ENCODE results near the gene MRPS9.

Gene MRPS9

GRCh38 chr2:105121434-105121833, 83.6 kb downstream of the MRPS9 start:
- CTCF ChIA-PET = interaction anchor here (0.7 kb wide), 1 partner anchor 227 kb away, joined by 3 read pairs; no protein-coding TSS in a partner anchor
- H3K4me3 Mint-ChIP-seq = no peak overlapping the region
- no peaks in the 10 kb centered on the region for H3K36me3 Mint-ChIP-seq
- no peak overlapping the region for H3K27ac Mint-ChIP-seq
- H3K4me1 Mint-ChIP-seq = no peaks in the 10 kb centered on the region
- DNase-seq = no peak
- H3K27me3 Mint-ChIP-seq = peaks cover 6% of the 10 kb centered on the region
- H3K9me3 Mint-ChIP-seq = no peaks in the 10 kb centered on the region

- peaks cover 6% of the 10 kb centered on the region for H3K27me3 Mint-ChIP-seq
- DNase-seq = no peak
- H3K9me3 Mint-ChIP-seq = no peaks in the 10 kb centered on the region
- H3K4me3 Mint-ChIP-seq = no peak overlapping the region
- H3K4me1 Mint-ChIP-seq = no peaks in the 10 kb centered on the region
- CTCF ChIA-PET = interaction anchor here (1.2 kb wide), 1 partner anchor 56 kb away, joined by 3 read pairs; no protein-coding TSS in a partner anchor
- H3K27ac Mint-ChIP-seq = no peak overlapping the region
- H3K36me3 Mint-ChIP-seq = no peaks in the 10 kb centered on the region
Observed at GRCh38 chr2:105125428-105125827, 87.6 kb downstream of the MRPS9 start.

- Mint-ChIP-seq H3K27ac (no peak overlapping the region), H3K9me3 (no peaks in the 10 kb centered on the region), H3K4me1 (no peaks in the 10 kb centered on the region), H3K4me3 (no peak overlapping the region), H3K27me3 (peaks cover 6% of the 10 kb centered on the region), H3K36me3 (no peaks in the 10 kb centered on the region)
- CTCF ChIA-PET = no interaction called here
- DNase-seq = no peak
Observed at GRCh38 chr2:105125920-105126319, 88.1 kb downstream of the MRPS9 start.

- H3K27me3 Mint-ChIP-seq = peaks cover 6% of the 10 kb centered on the region
- no peaks in the 10 kb centered on the region for H3K36me3 Mint-ChIP-seq
- H3K4me1 Mint-ChIP-seq = no peaks in the 10 kb centered on the region
- DNase-seq = no peak
- H3K9me3 Mint-ChIP-seq = no peaks in the 10 kb centered on the region
- no peak overlapping the region for H3K27ac Mint-ChIP-seq
- CTCF ChIA-PET = no interaction called here
- no peak overlapping the region for H3K4me3 Mint-ChIP-seq
Observed at GRCh38 chr2:105126336-105126735, 88.5 kb downstream of the MRPS9 start.

DNA sequence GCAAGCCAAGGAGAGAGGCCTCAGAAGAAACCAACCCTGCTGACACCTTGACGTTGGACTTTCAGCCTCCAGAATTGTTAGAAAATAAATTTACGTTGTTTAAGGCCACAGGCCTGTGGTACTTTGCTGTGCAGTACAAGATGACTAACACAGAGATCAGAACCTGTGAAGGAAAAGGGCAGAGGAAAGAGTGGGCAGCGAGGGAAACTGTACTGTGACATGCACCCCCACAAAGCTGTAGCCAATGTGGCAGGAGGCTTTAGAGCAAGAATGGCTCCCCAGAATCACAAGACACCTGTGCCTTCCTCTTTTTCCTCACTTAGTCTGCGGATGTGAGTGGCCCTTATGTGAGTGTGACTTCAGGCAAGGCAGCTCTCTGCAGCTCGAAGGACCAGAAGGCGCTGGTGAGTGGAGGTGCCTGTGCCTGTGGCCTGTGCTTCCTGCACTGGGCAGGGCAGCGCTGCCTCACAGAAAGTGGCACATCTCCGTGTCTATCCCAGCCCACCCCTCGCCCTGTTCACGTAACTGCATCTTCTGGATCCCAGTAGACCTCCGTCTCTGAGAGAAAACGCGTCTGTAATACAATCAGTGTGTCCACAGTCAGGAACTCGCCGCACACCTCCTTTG, 89.5 kb downstream of the MRPS9 start:
- CTCF ChIA-PET = no interaction called here
- DNase-seq = no peak

DNA sequence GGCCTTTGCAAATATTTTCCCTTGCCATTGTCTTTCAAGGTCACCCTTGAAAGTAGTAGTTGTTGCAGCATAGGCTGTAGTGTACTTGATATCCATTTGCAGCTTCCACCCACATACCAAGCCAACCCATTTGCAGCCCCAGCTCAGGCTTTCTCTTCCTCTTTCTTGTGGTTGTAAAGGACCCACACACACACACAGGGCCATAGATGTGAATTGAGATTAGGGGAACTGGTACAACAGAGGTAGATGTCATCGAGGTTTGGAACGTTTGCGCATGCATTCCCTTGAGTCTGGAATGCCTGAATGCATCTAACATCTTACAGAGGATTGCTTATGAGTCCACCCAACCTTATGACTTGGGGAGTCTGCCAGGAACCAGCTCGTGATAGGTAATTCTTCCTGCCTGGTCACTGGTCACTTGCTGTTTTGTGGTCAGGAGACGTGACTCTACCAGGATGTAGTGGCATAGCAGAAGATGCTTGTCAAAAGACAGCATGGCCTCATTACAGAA, 91.9 kb downstream of the MRPS9 start:
- CTCF ChIA-PET = interaction anchor here (0.9 kb wide), 1 partner anchor 14 kb away, joined by 3 read pairs; no protein-coding TSS in a partner anchor
- Mint-ChIP-seq H3K4me3 (no peak overlapping the region), H3K27me3 (peaks cover 9% of the 10 kb centered on the region), H3K36me3 (no peaks in the 10 kb centered on the region), H3K4me1 (no peaks in the 10 kb centered on the region), H3K9me3 (no peaks in the 10 kb centered on the region), H3K27ac (no peak overlapping the region)
- no peak for DNase-seq

More for the DNA sequence above, 89.5 kb downstream of the MRPS9 start:
- Mint-ChIP-seq H3K4me1 (no peaks in the 10 kb centered on the region), H3K36me3 (no peaks in the 10 kb centered on the region), H3K4me3 (no peak overlapping the region), H3K27me3 (peaks cover 6% of the 10 kb centered on the region), H3K27ac (no peak overlapping the region), H3K9me3 (no peaks in the 10 kb centered on the region)

- Mint-ChIP-seq H3K27me3 (peaks cover 4% of the 10 kb centered on the region), H3K36me3 (no peaks in the 10 kb centered on the region), H3K4me1 (no peaks in the 10 kb centered on the region), H3K27ac (no peak overlapping the region), H3K9me3 (no peaks in the 10 kb centered on the region), H3K4me3 (no peak overlapping the region)
- DNase-seq = no peak
- CTCF ChIA-PET = interaction anchor here (0.9 kb wide), 1 partner anchor 15 kb away, joined by 3 read pairs; no protein-coding TSS in a partner anchor
Observed at GRCh38 chr2:105130546-105130945, 92.7 kb downstream of the MRPS9 start.

DNA sequence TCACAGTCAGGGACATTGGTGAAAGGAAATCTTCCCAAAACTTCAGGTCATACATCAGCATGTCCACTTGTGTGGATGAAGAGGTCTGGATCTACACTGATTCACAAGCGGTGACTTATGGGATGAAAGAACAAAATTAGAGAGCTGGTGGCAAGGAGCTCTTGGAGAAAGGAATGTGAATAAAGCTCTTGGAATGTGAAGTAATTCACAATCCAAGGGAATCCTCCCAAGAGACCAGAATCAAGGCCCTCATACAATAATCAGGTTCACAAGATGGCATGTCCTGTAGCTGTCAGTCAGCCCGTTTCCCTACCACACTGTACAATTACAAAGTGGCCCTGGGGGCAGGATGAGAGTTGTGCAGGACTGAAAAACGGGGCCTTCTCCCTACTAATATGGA, 96.2 kb downstream of the MRPS9 start:
- H3K36me3 Mint-ChIP-seq = no peaks in the 10 kb centered on the region
- CTCF ChIA-PET = no interaction called here
- no peak for DNase-seq

GRCh38 chr2:105135436-105135835, 97.6 kb downstream of the MRPS9 start:
- H3K9me3 Mint-ChIP-seq = no peaks in the 10 kb centered on the region
- H3K27me3 Mint-ChIP-seq = peaks cover 8% of the 10 kb centered on the region
- H3K27ac Mint-ChIP-seq = no peak overlapping the region
- CTCF ChIA-PET = no interaction called here
- no peaks in the 10 kb centered on the region for H3K36me3 Mint-ChIP-seq
- H3K4me3 Mint-ChIP-seq = no peak overlapping the region
- no peak for DNase-seq
- no peaks in the 10 kb centered on the region for H3K4me1 Mint-ChIP-seq

More for the DNA sequence above, 96.2 kb downstream of the MRPS9 start:
- Mint-ChIP-seq H3K27ac (no peak overlapping the region), H3K27me3 (peaks cover 8% of the 10 kb centered on the region), H3K9me3 (no peaks in the 10 kb centered on the region), H3K4me3 (no peak overlapping the region), H3K4me1 (no peaks in the 10 kb centered on the region)

GRCh38 chr2:105136394-105136793, 98.5 kb downstream of the MRPS9 start:
- Mint-ChIP-seq H3K9me3 (no peaks in the 10 kb centered on the region), H3K27ac (no peak overlapping the region), H3K27me3 (peaks cover 10% of the 10 kb centered on the region), H3K36me3 (no peaks in the 10 kb centered on the region), H3K4me3 (no peak overlapping the region), H3K4me1 (no peaks in the 10 kb centered on the region)
- CTCF ChIA-PET = no interaction called here
- DNase-seq = no peak

DNA sequence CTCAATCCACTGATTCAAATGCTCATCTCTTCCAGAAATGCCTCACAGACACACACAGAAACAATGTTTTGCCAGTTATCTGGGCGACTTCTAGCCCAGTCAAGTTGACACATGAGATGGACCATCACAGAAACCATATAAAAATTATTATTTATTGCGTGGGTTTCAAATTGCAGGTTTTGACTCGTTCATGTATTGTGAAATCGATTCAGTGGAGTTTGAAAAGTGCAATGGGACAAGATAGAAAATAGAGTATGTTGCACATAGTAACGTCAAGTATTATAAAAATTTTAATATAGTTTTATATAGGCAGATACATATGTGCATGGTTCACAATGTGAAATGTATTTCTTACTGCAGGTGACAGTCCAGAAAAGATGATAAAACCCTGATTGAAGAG, 100.8 kb downstream of the MRPS9 start:
- DNase-seq = no peak
- no peaks in the 10 kb centered on the region for H3K36me3 Mint-ChIP-seq
- CTCF ChIA-PET = no interaction called here
- no peak overlapping the region for H3K4me3 Mint-ChIP-seq
- no peak overlapping the region for H3K27ac Mint-ChIP-seq
- peaks cover 3% of the 10 kb centered on the region for H3K4me1 Mint-ChIP-seq
- peaks cover 28% of the 10 kb centered on the region for H3K27me3 Mint-ChIP-seq
- no peaks in the 10 kb centered on the region for H3K9me3 Mint-ChIP-seq

GRCh38 chr2:105139556-105140239, 101.8 kb downstream of the MRPS9 start:
- CTCF ChIA-PET = no interaction called here
- Mint-ChIP-seq H3K4me1 (peaks cover 7% of the 10 kb centered on the region), H3K9me3 (no peaks in the 10 kb centered on the region), H3K27me3 (peaks cover 35% of the 10 kb centered on the region), H3K27ac (no peak overlapping the region), H3K36me3 (no peaks in the 10 kb centered on the region), H3K4me3 (no peak overlapping the region)
- no peak for DNase-seq

GRCh38 chr2:105140240-105140568, 102.3 kb downstream of the MRPS9 start:
- no peaks in the 10 kb centered on the region for H3K36me3 Mint-ChIP-seq
- no peak for DNase-seq
- no peaks in the 10 kb centered on the region for H3K9me3 Mint-ChIP-seq
- H3K27me3 Mint-ChIP-seq = peaks cover 40% of the 10 kb centered on the region
- peaks cover 9% of the 10 kb centered on the region for H3K4me1 Mint-ChIP-seq
- H3K4me3 Mint-ChIP-seq = no peak overlapping the region
- CTCF ChIA-PET = no interaction called here
- no peak overlapping the region for H3K27ac Mint-ChIP-seq

DNA sequence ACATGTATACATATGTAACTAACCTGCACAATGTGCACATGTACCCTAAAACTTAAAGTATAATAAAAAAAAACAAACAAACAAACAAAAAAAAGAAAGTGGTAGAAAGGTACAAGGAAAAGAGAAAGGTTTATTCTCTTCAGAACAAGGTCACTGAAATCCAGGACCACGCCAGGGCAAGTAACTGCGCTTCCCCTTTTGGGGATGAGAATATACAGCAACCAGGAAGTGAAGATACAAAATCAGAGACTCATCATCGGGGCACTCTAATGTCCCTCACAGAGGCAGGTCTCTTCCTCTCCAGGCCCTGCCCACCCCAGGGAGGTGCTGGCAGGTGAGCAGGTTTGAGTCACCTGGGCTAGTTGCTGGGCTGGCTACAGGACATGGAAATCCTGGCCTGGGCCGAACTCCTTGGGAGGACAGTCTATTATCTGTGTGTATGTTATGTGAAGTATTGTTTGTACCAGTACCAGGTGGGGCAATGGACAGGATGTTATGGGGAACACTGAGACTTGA, 103.3 kb downstream of the MRPS9 start:
- no peak for DNase-seq
- H3K4me3 Mint-ChIP-seq = no peak overlapping the region
- CTCF ChIA-PET = no interaction called here

GRCh38 chr2:105142239-105142638, 104.4 kb downstream of the MRPS9 start:
- CTCF ChIA-PET = no interaction called here

More for the DNA sequence above, 103.3 kb downstream of the MRPS9 start:
- Mint-ChIP-seq H3K27me3 (peaks cover 42% of the 10 kb centered on the region), H3K36me3 (no peaks in the 10 kb centered on the region), H3K9me3 (no peaks in the 10 kb centered on the region), H3K4me1 (peaks cover 9% of the 10 kb centered on the region), H3K27ac (no peak overlapping the region)

More at GRCh38 chr2:105142239-105142638, 104.4 kb downstream of the MRPS9 start:
- Mint-ChIP-seq H3K36me3 (no peaks in the 10 kb centered on the region), H3K4me1 (peaks cover 9% of the 10 kb centered on the region), H3K4me3 (no peak overlapping the region), H3K9me3 (no peaks in the 10 kb centered on the region), H3K27me3 (peaks cover 53% of the 10 kb centered on the region), H3K27ac (no peak overlapping the region)
- DNase-seq = no peak

Data from activated naive CD4-positive, alpha-beta T cell treated with anti-CD3 and anti-CD28 coated beads, Interleukin-2, amount 10 ng/mL, durations not matched to agents 7 days and 5 days (primary cell).